ENCODE results near the gene ATP5ME. TPM values are rescaled to one million over a fixed set of nuclear protein-coding genes. Genes with fewer than 3 reads are reported as not detected.

ATP5ME gene
- total RNA-seq, 2 experiments from 2014 or later: 260 to 261 TPM

- ChIA-PET POLR2A (interaction anchor here (0.6 to 1.1 kb wide), 2 partner anchors 12 to 15 kb away, joined by 3 to 5 read pairs; partner anchors contain the start of genes ATP5ME and MYL5), CTCF (no interaction called here)
Measured at GRCh38 chr4:661881-662761, 12.0 kb downstream of the ATP5ME start.

- POLR2A ChIA-PET: no interaction called here
- CTCF ChIA-PET: no interaction called here
Measured at GRCh38 chr4:661231-661630, 12.8 kb downstream of the ATP5ME start.

GRCh38 chr4:660401-660800, 13.7 kb downstream of the ATP5ME start:
- CTCF ChIA-PET: no interaction called here
- POLR2A ChIA-PET: no interaction called here

GRCh38 chr4:659851-660250, 14.2 kb downstream of the ATP5ME start:
- ChIA-PET POLR2A (no interaction called here), CTCF (no interaction called here)

GRCh38 chr4:658681-659667, 15.1 kb downstream of the ATP5ME start:
- ChIA-PET POLR2A (no interaction called here), CTCF (no interaction called here)

- CTCF ChIA-PET: no interaction called here
- POLR2A ChIA-PET: no interaction called here
Measured at GRCh38 chr4:657834-658667, 16.0 kb downstream of the ATP5ME start.

- POLR2A ChIA-PET: no interaction called here
- CTCF ChIA-PET: no interaction called here
Measured at GRCh38 chr4:657338-657833, 16.7 kb downstream of the ATP5ME start.

- ChIA-PET POLR2A (no interaction called here), CTCF (no interaction called here)
Measured at GRCh38 chr4:656436-657337, 17.4 kb downstream of the ATP5ME start.

GRCh38 chr4:655464-656151, 18.5 kb downstream of the ATP5ME start:
- CTCF ChIA-PET: no interaction called here
- POLR2A ChIA-PET: no interaction called here

- POLR2A ChIA-PET: no interaction called here
- CTCF ChIA-PET: no interaction called here
Measured at GRCh38 chr4:654871-655463, 19.1 kb downstream of the ATP5ME start.

- POLR2A ChIA-PET: no interaction called here
- CTCF ChIA-PET: no interaction called here
Measured at GRCh38 chr4:654503-654845, 19.6 kb downstream of the ATP5ME start.

GRCh38 chr4:653831-654502, 20.1 kb downstream of the ATP5ME start:
- ChIA-PET CTCF (no interaction called here), POLR2A (no interaction called here)

- POLR2A ChIA-PET: no interaction called here
- CTCF ChIA-PET: no interaction called here
Measured at GRCh38 chr4:653080-653821, 20.8 kb downstream of the ATP5ME start.

- CTCF ChIA-PET: no interaction called here
- POLR2A ChIA-PET: no interaction called here
Measured at GRCh38 chr4:651884-652642, 22.0 kb downstream of the ATP5ME start.

- ChIA-PET CTCF (no interaction called here), POLR2A (no interaction called here)
Measured at GRCh38 chr4:650951-651883, 22.9 kb downstream of the ATP5ME start.

All from activated CD8-positive, alpha-beta memory T cell treated with anti-CD3 and anti-CD28 coated beads for 36 hours (primary cell).